GM10266 (cell line): ENCODE data around the gene CYB561D1.

Experiments
- DNase-seq: peaks from one replicate; pipeline ENCODE4 v3.0.0; 2012; ENCODE audit errors: extremely low spot score
- TF ChIP-seq, protein P1 (sequence below): IDR thresholded peaks from 2 replicates; pipeline ENCODE4 v1.5.1; 2012; ENCODE audit warnings: mild to moderate bottlenecking, low read depth; ENCODE audit not compliant: control insufficient read depth, insufficient read depth; ENCODE audit errors: missing control alignments

CYB561D1 gene

GRCh38 chr1:109474697-109475096 is 19.2 kb upstream of the CYB561D1 start:
- DNase-seq: no peak

GRCh38 chr1:109475261-109475660 is 18.6 kb upstream of the CYB561D1 start:
- no peak for DNase-seq
- TF ChIP-seq, protein P1, sequence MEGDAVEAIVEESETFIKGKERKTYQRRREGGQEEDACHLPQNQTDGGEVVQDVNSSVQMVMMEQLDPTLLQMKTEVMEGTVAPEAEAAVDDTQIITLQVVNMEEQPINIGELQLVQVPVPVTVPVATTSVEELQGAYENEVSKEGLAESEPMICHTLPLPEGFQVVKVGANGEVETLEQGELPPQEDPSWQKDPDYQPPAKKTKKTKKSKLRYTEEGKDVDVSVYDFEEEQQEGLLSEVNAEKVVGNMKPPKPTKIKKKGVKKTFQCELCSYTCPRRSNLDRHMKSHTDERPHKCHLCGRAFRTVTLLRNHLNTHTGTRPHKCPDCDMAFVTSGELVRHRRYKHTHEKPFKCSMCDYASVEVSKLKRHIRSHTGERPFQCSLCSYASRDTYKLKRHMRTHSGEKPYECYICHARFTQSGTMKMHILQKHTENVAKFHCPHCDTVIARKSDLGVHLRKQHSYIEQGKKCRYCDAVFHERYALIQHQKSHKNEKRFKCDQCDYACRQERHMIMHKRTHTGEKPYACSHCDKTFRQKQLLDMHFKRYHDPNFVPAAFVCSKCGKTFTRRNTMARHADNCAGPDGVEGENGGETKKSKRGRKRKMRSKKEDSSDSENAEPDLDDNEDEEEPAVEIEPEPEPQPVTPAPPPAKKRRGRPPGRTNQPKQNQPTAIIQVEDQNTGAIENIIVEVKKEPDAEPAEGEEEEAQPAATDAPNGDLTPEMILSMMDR: no peak

More at GRCh38 chr1:109474697-109475096, 19.2 kb upstream of the CYB561D1 start:
- TF ChIP-seq, protein P1: no peak

- DNase-seq: no peak
- TF ChIP-seq, protein P1: no peak
Measured at GRCh38 chr1:109476825-109477224, 17.1 kb upstream of the CYB561D1 start.

DNA sequence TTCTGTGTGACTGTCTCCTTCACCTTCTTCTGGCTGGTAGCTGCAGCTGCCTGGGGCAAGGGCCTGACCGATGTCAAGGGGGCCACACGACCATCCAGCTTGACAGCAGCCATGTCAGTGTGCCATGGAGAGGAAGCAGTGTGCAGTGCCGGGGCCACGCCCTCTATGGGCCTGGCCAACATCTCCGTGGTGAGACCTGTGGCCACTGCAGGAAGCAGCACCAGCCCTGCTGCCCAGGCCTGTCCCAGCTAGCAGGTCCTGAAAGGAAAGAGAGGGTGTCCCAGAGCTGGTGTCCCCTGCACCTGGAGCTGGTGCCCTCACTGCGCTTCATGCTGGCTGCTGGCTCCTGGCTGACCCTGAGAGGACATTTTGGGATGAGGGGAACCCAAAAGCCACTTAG is 16.1 kb upstream of the CYB561D1 start:
- DNase-seq: no peak
- TF ChIP-seq, protein P1: no peak

DNA sequence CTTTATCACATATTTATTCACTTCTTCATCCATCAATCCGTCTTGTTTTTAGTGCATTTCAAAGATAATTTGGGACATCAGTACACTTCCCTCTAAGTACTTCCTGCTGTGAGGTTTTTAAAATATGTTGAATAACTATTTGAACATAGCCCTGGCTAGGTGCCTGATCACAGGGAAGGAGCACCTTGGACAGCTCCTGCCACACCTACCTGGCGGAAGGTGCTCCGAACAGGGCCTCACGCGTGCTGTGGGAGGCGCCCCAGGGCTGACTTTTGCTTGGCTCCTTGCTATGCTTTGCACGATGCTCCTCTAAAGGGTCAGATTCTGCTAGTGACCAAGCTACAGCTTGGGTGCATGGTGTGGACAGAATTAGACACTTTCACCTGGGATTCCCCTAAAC is 15.1 kb upstream of the CYB561D1 start:
- DNase-seq: no peak

GRCh38 chr1:109479311-109479710 is 14.6 kb upstream of the CYB561D1 start:
- TF ChIP-seq, protein P1: no peak
- no peak for DNase-seq

More for the DNA sequence above, 15.1 kb upstream of the CYB561D1 start:
- TF ChIP-seq, protein P1: no peak

- no peak for DNase-seq
- TF ChIP-seq, protein P1: no peak
Measured at GRCh38 chr1:109479901-109480300, 14.0 kb upstream of the CYB561D1 start.
